Liver (tissue), 3 donors: ENCODE data around the gene CTNNAL1.

Experiments
- ATF3 ChIP-seq: IDR thresholded peaks from 2 replicates; pipeline ENCODE4 v1.6.1; 2016; ENCODE audit warnings: antibody characterized with exemption
- CTCF ChIP-seq: fragments of 150-350 bp; IDR thresholded peaks from 2 replicates; pipeline ENCODE4 v1.5.1; 2017; ENCODE audit warnings: improper control_type of control experiment, low read depth, low read length; ENCODE audit not compliant: missing input control
- EGR1 ChIP-seq, 2 donors: IDR thresholded peaks; 2 replicates each; pipeline ENCODE4 v1.6.1; 2016 to 2018; ENCODE audit warnings: antibody characterized with exemption in 2 of 2, low read depth in 2 of 2
- GABPA ChIP-seq, 2 donors: IDR thresholded peaks in 1 of 2; conservative IDR thresholded peaks in 1 of 2; 2 replicates each; pipeline ENCODE4 v1.6.1; 2016; ENCODE audit warnings: antibody characterized with exemption in 2 of 2, mild to moderate bottlenecking in 1 of 2, moderate library complexity in 1 of 2
- HNF4A ChIP-seq, 2 donors: conservative IDR thresholded peaks; 2 replicates each; pipeline ENCODE4 v1.6.1; 2016; ENCODE audit warnings: antibody characterized with exemption in 2 of 2, mild to moderate bottlenecking in 2 of 2
- HNF4G ChIP-seq: IDR thresholded peaks from 2 replicates; pipeline ENCODE4 v1.6.1; 2016; ENCODE audit warnings: antibody characterized with exemption
- JUND ChIP-seq, 2 donors: IDR thresholded peaks; 2 replicates each; pipeline ENCODE4 v1.6.1; 2016; ENCODE audit warnings: antibody characterized with exemption in 2 of 2
- MAX ChIP-seq: IDR thresholded peaks from 2 replicates; pipeline ENCODE4 v1.6.1; 2016; ENCODE audit warnings: antibody characterized with exemption
- REST ChIP-seq: IDR thresholded peaks from 2 replicates; pipeline ENCODE4 v1.6.1; 2016; ENCODE audit warnings: antibody characterized with exemption, mild to moderate bottlenecking
- RXRA ChIP-seq, 2 donors: IDR thresholded peaks; 2 replicates each; pipeline ENCODE4 v1.6.1; 2017 to 2018; ENCODE audit warnings: antibody characterized with exemption in 2 of 2, mild to moderate bottlenecking in 1 of 2
- SP1 ChIP-seq: IDR thresholded peaks from 2 replicates; pipeline ENCODE4 v1.6.1; 2018; ENCODE audit warnings: antibody characterized with exemption, mild to moderate bottlenecking
- TAF1 ChIP-seq: conservative IDR thresholded peaks from 2 replicates; pipeline ENCODE4 v1.6.1; 2016; ENCODE audit warnings: antibody characterized with exemption, mild to moderate bottlenecking
- YY1 ChIP-seq: IDR thresholded peaks from 2 replicates; pipeline ENCODE4 v1.6.1; 2016; ENCODE audit warnings: antibody characterized with exemption, mild to moderate bottlenecking
- ZBTB33 ChIP-seq: IDR thresholded peaks from 2 replicates; pipeline ENCODE4 v1.6.1; 2016; ENCODE audit warnings: antibody characterized with exemption
- donor health status: healthy.
- donor health status: healthy.

- no peak for TF ChIP-seq CTCF
- no peak for TF ChIP-seq ATF3
- no peak for TF ChIP-seq YY1
- no peak for TF ChIP-seq GABPA (IDR thresholded peaks at IDR 0.05 in 1 of 2, conservative IDR thresholded peaks at IDR 0.05 in 1 of 2)
- no peak for TF ChIP-seq JUND (IDR thresholded peaks at IDR 0.05)
- TF ChIP-seq MAX = no peak
- no peak for TF ChIP-seq HNF4G
- no peak for TF ChIP-seq HNF4A (conservative IDR thresholded peaks at IDR 0.05)
- peak; percentile 8 to 30 for TF ChIP-seq RXRA (IDR thresholded peaks at IDR 0.05)
- no peak for TF ChIP-seq SP1
- TF ChIP-seq REST = no peak
- no peak for TF ChIP-seq EGR1 (IDR thresholded peaks at IDR 0.05; ENCODE audit: low read depth in 2 of 2)
- TF ChIP-seq ZBTB33 = no peak
- TF ChIP-seq TAF1 = no peak
Measured at GRCh38 chr9:108897324-108898096, 115.8 kb downstream of the CTNNAL1 start.
